Measurements from ENCODE around the gene HAVCR1. TPM values are rescaled to one million over a fixed set of nuclear protein-coding genes. Genes with fewer than 3 reads are reported as not detected.

The HAVCR1 gene
- total RNA-seq (2021) (not detected in 3 replicates), Bru-seq, nascent RNA (percentile 3 among the genes with signal in this experiment)
- long read RNA-seq, experiment 1 = 0 reads
- long read RNA-seq, experiment 2 = 0 reads
- long read RNA-seq, experiment 3 = 0 reads

GRCh38 chr5:157059093-157059539 is at the start of gene HAVCR1:
HAVCR1 (minus strand) TSS chr5:157059116; CDS start chr5:157057943, 1,173 bp downstream.
- ATAC-seq (no peak), DNase-seq (ENCODE audit: low spot score) (no peak)
- Mint-ChIP-seq H3K4me1 (no peaks in the 10 kb centered on the region), H3K4me3 (no peak within 1 kb of the TSS), H3K27me3 (ENCODE audit: low read depth) (no peaks in the 10 kb centered on the region), H3K9me3 (no peaks in the 10 kb centered on the region), H3K27ac (no peak within 1 kb of the TSS), H3K36me3 (no peaks in the 10 kb centered on the region)
- TF ChIP-seq E2F4 (CRISPR knock-in tag; IDR thresholded peaks at IDR 0.05; ENCODE audit: borderline replicate concordance, low read depth) = no peak
- TF ChIP-seq MLX (CRISPR knock-in tag; IDR thresholded peaks at IDR 0.05) = no peak
- no peak for TF ChIP-seq ZBTB21 (CRISPR knock-in tag; IDR thresholded peaks at IDR 0.05; ENCODE audit: borderline replicate concordance)
- TF ChIP-seq MXD4 (CRISPR knock-in tag; IDR thresholded peaks at IDR 0.05; ENCODE audit: borderline replicate concordance) = no peak
- no peak for TF ChIP-seq TEAD4 (CRISPR knock-in tag; IDR thresholded peaks at IDR 0.05)
- no peak for TF ChIP-seq OVOL2 (CRISPR knock-in tag; IDR thresholded peaks at IDR 0.05; ENCODE audit: borderline replicate concordance)
- no peak for TF ChIP-seq IRF1 (CRISPR knock-in tag; IDR thresholded peaks at IDR 0.05)
- no peak for TF ChIP-seq CBFB (CRISPR knock-in tag; IDR thresholded peaks at IDR 0.05; ENCODE audit: low read depth)
- no peak for TF ChIP-seq ELF4 (CRISPR knock-in tag; IDR thresholded peaks at IDR 0.05; ENCODE audit: low read depth)
- no peak for TF ChIP-seq FOXP1 (CRISPR knock-in tag; IDR thresholded peaks at IDR 0.05; ENCODE audit: borderline replicate concordance)
- TF ChIP-seq E2F5 (CRISPR knock-in tag; IDR thresholded peaks at IDR 0.05) = no peak
- TF ChIP-seq ETV6 (CRISPR knock-in tag; IDR thresholded peaks at IDR 0.05) = no peak
- no peak for TF ChIP-seq HMGXB4 (CRISPR knock-in tag; IDR thresholded peaks at IDR 0.05)
- TF ChIP-seq FOXP4 (CRISPR knock-in tag; IDR thresholded peaks at IDR 0.05) = no peak
- no peak for TF ChIP-seq MYBL2 (CRISPR knock-in tag; IDR thresholded peaks at IDR 0.05)
- POLR2A ChIA-PET = no interaction called here
- CTCF ChIA-PET = no interaction called here

GRCh38 chr5:157107508-157107907 is 48.6 kb upstream of the HAVCR1 start:
- H3K4me3 Mint-ChIP-seq = no peak overlapping the region
- H3K4me1 Mint-ChIP-seq = peaks cover 5% of the 10 kb centered on the region; the same call in 1 of the 2 replicates
- ATAC-seq = no peak
- no peak overlapping the region for H3K27ac Mint-ChIP-seq
- no peaks in the 10 kb centered on the region for H3K27me3 Mint-ChIP-seq (ENCODE audit: low read depth)
- no peak for DNase-seq (ENCODE audit: low spot score)
- H3K9me3 Mint-ChIP-seq = no peaks in the 10 kb centered on the region
- ChIA-PET POLR2A (no interaction called here), CTCF (no interaction called here)
- H3K36me3 Mint-ChIP-seq = no peaks in the 10 kb centered on the region
- no peak for TF ChIP-seq CREB1 (CRISPR knock-in tag; IDR thresholded peaks at IDR 0.05)
- no peak for TF ChIP-seq HMGXB4 (CRISPR knock-in tag; IDR thresholded peaks at IDR 0.05)
- TF ChIP-seq PRDM15 (CRISPR knock-in tag; IDR thresholded peaks at IDR 0.05) = no peak
- no peak for TF ChIP-seq ZBTB43 (CRISPR knock-in tag; IDR thresholded peaks at IDR 0.05)
